Uterus (tissue), 4 donors: Measurements from ENCODE around the gene VWA5B2. TPM values are rescaled to one million over a fixed set of nuclear protein-coding genes. Genes with fewer than 3 reads are reported as not detected.

ENCODE experiments used
- DNase-seq, 2 donors: peaks; one replicate each; pipeline ENCODE4 v3.0.0-alpha.2; 2019 to 2020
- H3K27ac ChIP-seq, 2 donors: fragments of 200-600 bp; sonication (generic); 1 replicate in 1 of 2; 2 replicates in 1 of 2; pipeline ENCODE4 v1.5.1; 2016 to 2018
- H3K27me3 ChIP-seq, 2 donors: fragments of 200-600 bp; sonication (generic); one replicate each; pipeline ENCODE4 v1.5.1; 2018 to 2019; ENCODE audit warnings: control low read depth in 1 of 2
- H3K36me3 ChIP-seq, 2 donors: fragments of 200-600 bp; sonication (generic); one replicate each; pipeline ENCODE4 v1.5.1; 2019; ENCODE audit warnings: control low read depth in 1 of 2
- H3K4me1 ChIP-seq, 2 donors: fragments of 200-600 bp; sonication (generic); one replicate each; pipeline ENCODE4 v1.5.1; 2018 to 2019; ENCODE audit warnings: control low read depth in 1 of 2
- H3K4me3 ChIP-seq, 2 donors: fragments of 200-600 bp; sonication (generic); 1 replicate in 1 of 2; 2 replicates in 1 of 2; pipeline ENCODE4 v1.5.1; 2018 to 2019; ENCODE audit warnings: mild to moderate bottlenecking in 1 of 2
- H3K9me3 ChIP-seq, 2 donors: fragments of 200-600 bp; sonication (generic); one replicate each; pipeline ENCODE4 v1.5.1; 2019; ENCODE audit warnings: control low read depth in 1 of 2
- POLR2A ChIP-seq, 2 donors: fragments of 450-650 bp; IDR thresholded peaks; one replicate each; pipeline ENCODE4 v1.6.1; 2016; ENCODE audit warnings: antibody characterized with exemption in 2 of 2, mild to moderate bottlenecking in 1 of 2, moderate library complexity in 1 of 2
- intact Hi-C: fragments of 100-400 bp; cut with DNase I; formaldehyde crosslinking; loops from one replicate; pipeline ENCODE4 v1.15.1; 2023; ENCODE audit warnings: low total_unique reads
- total RNA-seq, 4 donors: library from RNA; depleted of rRNA in 3 of 4; stranded (reverse); fragments of >200 nt in 3 of 4; gene quantifications; one replicate each; pipeline versions ENCODE4 v1.1.0 to v1.2.4, GENCODE V29; 2014 to 2023
- TF ChIP-seq, protein P1 (sequence below), 4 experiments: fragments of 200-600 bp in 2 of 4; fragments of 450-650 bp in 2 of 4; sonication (generic) in 2 of 4; IDR thresholded peaks; one replicate each; pipeline ENCODE4 v1.5.1; 2016 to 2019; ENCODE audit warnings: antibody characterized with exemption in 4 of 4, mild to moderate bottlenecking in 2 of 4, moderate library complexity in 1 of 4
- donor health status: DM: yes; HTN: yes; CAD: no.

The VWA5B2 gene
- total RNA-seq, 4 donors from 2014 or later, result 0.35 TPM; not detected in 3

DNA sequence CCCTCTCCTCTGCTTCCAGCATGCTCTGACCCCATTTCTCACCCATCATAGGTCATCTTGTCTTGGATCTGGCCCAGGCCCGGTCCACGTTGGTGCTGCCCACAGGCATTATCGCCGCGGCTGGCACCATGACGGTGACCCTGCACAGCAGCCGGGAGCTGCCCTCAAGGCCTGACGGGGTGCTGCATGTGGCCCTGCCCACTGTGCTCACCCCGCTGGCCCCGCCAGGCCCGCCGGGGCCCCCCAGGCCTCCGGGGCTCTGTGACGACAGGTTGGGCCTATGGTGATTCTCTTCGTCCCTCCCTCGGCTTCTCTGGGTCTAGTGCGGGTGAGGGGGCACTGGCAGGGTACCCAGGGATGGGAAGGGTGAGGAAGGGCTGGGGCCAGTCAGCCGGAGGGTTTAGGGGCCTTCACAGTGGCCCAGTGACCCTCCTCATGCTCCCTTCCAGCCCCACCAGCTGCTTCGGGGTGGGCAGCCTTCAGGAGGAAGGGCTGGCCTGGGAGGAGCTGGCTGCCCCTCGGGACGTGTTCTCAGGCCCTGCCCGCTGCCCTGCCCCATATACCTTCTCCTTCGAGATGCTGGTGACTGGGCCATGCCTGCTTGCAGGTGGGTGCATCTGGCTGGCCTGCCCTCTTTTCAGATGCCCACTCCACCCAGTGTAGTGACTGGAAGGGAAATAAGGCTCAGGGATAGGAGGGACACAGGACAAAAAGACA, 3.9 kb downstream of the VWA5B2 start:
- H3K9me3 ChIP-seq, result no peaks in the 10 kb centered on the region
- DNase-seq, result no peak
- intact Hi-C loops, result no loop called here
- no peak overlapping the region for H3K4me3 ChIP-seq
- H3K36me3 ChIP-seq, result no peaks in the 10 kb centered on the region
- H3K4me1 ChIP-seq, result peaks cover 0 to 18% of the 10 kb centered on the region in 2 donors
- H3K27ac ChIP-seq, result no peak overlapping the region
- H3K27me3 ChIP-seq, result peaks cover 8 to 19% of the 10 kb centered on the region in 2 donors
- TF ChIP-seq, protein P1, sequence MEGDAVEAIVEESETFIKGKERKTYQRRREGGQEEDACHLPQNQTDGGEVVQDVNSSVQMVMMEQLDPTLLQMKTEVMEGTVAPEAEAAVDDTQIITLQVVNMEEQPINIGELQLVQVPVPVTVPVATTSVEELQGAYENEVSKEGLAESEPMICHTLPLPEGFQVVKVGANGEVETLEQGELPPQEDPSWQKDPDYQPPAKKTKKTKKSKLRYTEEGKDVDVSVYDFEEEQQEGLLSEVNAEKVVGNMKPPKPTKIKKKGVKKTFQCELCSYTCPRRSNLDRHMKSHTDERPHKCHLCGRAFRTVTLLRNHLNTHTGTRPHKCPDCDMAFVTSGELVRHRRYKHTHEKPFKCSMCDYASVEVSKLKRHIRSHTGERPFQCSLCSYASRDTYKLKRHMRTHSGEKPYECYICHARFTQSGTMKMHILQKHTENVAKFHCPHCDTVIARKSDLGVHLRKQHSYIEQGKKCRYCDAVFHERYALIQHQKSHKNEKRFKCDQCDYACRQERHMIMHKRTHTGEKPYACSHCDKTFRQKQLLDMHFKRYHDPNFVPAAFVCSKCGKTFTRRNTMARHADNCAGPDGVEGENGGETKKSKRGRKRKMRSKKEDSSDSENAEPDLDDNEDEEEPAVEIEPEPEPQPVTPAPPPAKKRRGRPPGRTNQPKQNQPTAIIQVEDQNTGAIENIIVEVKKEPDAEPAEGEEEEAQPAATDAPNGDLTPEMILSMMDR (IDR thresholded peaks at IDR 0.05), result no peak
- TF ChIP-seq POLR2A (IDR thresholded peaks at IDR 0.05), result no peak

DNA sequence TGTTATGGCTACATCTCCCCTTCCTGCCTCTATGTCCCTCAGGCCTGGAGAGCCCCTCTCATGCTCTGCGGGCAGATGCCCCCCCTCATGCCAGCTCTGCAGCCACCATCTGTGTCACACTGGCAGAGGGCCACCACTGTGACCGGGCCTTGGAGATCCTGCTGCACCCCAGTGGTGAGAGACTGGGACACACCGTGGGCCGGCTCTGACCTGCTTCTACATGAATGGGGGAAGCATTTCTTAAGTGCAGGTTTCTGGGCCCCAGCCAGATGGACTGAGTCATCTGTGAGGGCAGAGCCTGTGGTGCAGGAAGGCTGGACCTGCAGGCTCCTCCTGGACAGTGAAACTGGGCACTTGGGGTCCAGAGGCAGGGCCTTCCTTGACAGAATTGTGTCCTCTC, 4.8 kb downstream of the VWA5B2 start:
- peak; percentile 40 to 49 for DNase-seq
- H3K9me3 ChIP-seq, result no peaks in the 10 kb centered on the region
- no peak overlapping the region for H3K27ac ChIP-seq
- peaks cover 0 to 13% of the 10 kb centered on the region in 2 donors for H3K4me1 ChIP-seq
- H3K36me3 ChIP-seq, result no peaks in the 10 kb centered on the region
- peaks cover 8 to 18% of the 10 kb centered on the region in 2 donors for H3K27me3 ChIP-seq
- TF ChIP-seq, protein P1 (IDR thresholded peaks at IDR 0.05), result no peak
- TF ChIP-seq POLR2A (IDR thresholded peaks at IDR 0.05), result no peak
- intact Hi-C loops, result no loop called here
- H3K4me3 ChIP-seq, result no peak overlapping the region

DNA sequence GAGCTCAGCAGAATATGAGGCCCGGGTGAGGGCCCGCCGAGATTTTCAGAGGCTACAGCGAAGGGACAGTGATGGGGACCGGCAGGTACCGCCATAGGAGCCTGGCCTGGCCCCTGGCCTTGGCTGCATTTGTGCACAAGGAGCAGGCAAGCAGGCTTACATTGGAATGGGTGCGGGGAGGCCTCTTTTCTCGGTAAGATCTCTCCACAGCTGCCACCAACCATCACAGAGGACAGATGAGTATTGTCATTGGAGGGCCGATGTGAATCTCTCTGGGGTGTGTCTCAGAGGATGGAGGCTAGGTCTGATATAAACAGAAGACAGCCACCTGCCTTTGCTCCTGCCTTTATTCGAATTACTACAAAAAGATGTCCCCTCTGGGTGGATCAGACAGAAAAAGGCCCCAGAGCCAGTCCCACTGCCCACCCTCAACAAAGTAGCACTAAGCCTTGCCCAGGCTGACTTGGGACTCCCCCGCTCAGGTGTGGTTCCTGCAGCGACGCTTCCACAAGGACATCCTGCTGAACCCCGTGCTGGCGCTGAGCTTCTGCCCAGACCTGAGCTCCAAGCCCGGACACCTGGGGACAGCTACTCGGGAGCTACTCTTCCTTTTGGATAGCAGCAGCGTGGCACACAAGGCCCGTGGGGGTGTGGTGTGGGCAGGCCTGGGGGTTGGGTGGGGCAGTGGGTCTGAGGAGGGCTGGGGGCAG, 5.4 kb downstream of the VWA5B2 start:
- peaks cover 8 to 12% of the 10 kb centered on the region in 2 donors for H3K27me3 ChIP-seq
- intact Hi-C loops, result no loop called here

DNA sequence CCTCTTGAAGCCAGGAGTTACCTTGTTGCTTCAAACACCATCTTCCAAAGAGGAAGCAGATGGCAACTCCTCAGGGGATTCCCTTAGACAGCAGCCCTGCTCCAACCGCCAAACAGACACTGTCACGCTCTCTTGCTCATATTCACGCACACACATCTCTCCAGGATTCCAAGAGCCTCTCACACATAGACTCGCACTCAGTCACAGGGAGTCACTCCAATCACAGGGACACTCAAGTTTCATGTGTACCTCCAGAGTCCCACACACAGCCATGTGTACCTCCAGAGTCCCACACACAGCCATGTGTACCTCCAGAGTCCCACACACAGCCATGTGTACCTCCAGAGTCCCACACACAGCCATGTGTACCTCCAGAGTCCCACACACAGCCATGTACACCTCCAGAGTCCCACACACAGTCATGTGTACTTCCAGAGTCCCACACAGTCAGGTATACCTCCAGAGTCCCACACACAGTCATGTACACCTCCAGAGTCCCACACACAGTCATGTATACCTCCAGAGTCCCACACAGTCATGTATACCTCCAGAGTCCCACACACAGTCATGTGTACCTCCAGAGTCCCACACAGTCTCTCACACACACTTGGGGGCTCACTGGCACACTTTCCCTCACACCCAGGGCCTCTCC, 6.1 kb downstream of the VWA5B2 start:
- H3K4me3 ChIP-seq, result no peak overlapping the region
- H3K27ac ChIP-seq, result no peak overlapping the region
- H3K4me1 ChIP-seq, result peaks cover 0 to 3% of the 10 kb centered on the region in 2 donors
- TF ChIP-seq POLR2A (IDR thresholded peaks at IDR 0.05), result no peak
- TF ChIP-seq, protein P1 (IDR thresholded peaks at IDR 0.05), result no peak
- intact Hi-C loops, result no loop called here
- DNase-seq, result no peak
- H3K9me3 ChIP-seq, result no peaks in the 10 kb centered on the region
- H3K27me3 ChIP-seq, result peaks cover 6 to 8% of the 10 kb centered on the region in 2 donors
- H3K36me3 ChIP-seq, result no peaks in the 10 kb centered on the region

More for the DNA sequence above, 5.4 kb downstream of the VWA5B2 start:
- no peak for DNase-seq
- Histone ChIP-seq H3K4me1 (peaks cover 0 to 10% of the 10 kb centered on the region in 2 donors), H3K36me3 (no peaks in the 10 kb centered on the region), H3K27ac (no peak overlapping the region), H3K9me3 (no peaks in the 10 kb centered on the region), H3K4me3 (no peak overlapping the region)
- TF ChIP-seq POLR2A (IDR thresholded peaks at IDR 0.05), result no peak
- TF ChIP-seq, protein P1 (IDR thresholded peaks at IDR 0.05), result no peak

DNA sequence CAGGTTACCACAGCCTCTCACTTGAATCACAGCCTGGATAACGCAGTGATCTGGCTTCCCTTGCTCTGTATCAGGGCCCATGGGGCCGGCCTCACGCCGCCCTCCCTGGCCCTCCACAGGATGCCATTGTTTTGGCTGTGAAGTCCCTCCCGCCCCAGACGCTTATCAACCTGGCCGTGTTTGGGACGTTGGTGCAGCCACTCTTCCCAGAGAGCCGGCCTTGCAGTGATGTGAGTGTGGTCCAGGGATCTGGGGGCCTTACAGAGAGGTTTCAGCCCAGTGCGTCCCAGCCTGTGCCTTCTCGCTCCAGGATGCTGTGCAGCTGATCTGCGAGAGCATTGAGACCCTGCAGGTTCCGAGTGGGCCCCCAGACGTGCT, 6.6 kb downstream of the VWA5B2 start:
- intact Hi-C loops, result no loop called here
- no peak for DNase-seq
- H3K4me1 ChIP-seq, result no peaks in the 10 kb centered on the region
- TF ChIP-seq POLR2A (IDR thresholded peaks at IDR 0.05), result no peak
- TF ChIP-seq, protein P1 (IDR thresholded peaks at IDR 0.05), result no peak
- H3K36me3 ChIP-seq, result no peaks in the 10 kb centered on the region
- no peaks in the 10 kb centered on the region for H3K9me3 ChIP-seq
- H3K4me3 ChIP-seq, result no peak overlapping the region
- no peak overlapping the region for H3K27ac ChIP-seq
- H3K27me3 ChIP-seq, result peaks cover 4 to 8% of the 10 kb centered on the region in 2 donors
